Astrocyte of the cerebellum (primary cell): ENCODE data around the gene SRD5A1.

Experiments used
- DNase-seq: peaks from one replicate; pipeline ENCODE4 v3.0.0-alpha.2; 2011; ENCODE audit warnings: low read depth
- H3K4me3 ChIP-seq: 2 replicates; pipeline ENCODE4 v1.5.1; 2011; ENCODE audit warnings: mild to moderate bottlenecking, low read depth, low read length, moderate library complexity
- CTCF ChIP-seq: IDR thresholded peaks from 2 replicates; pipeline ENCODE4 v1.5.1; 2012; ENCODE audit warnings: low read length, low read depth, moderate library complexity, mild to moderate bottlenecking; ENCODE audit errors: missing control alignments
- in situ Hi-C: cut with HindIII; loops from 2 replicates; pipeline ENCODE4 v1.10.0; 2017; ENCODE audit warnings: low sequenced_read_pairs

Gene SRD5A1

DNA sequence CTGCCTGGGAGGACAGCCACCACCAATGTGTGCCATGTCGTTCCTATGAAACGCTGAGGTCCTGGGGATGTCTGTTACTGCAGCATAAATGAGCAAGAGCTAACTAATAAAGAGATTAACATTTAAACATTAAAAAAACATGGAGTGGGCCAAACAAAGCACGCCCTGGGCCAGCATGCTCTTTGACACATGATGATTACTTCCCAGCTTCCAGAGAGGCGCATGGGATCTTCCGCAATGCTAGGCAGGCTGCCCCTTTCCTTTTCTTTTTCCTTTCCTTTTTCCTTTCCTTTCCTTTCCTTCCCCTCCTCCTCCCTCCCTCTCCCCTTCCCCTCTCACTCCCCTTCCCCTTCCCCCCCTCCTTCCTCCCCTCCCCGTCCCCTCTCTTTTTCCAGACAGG is 69.4 kb downstream of the SRD5A1 start:
- DNase-seq = no peak
- TF ChIP-seq CTCF = no peak
- in situ Hi-C loops = no loop called here
- no peak overlapping the region for H3K4me3 ChIP-seq

DNA sequence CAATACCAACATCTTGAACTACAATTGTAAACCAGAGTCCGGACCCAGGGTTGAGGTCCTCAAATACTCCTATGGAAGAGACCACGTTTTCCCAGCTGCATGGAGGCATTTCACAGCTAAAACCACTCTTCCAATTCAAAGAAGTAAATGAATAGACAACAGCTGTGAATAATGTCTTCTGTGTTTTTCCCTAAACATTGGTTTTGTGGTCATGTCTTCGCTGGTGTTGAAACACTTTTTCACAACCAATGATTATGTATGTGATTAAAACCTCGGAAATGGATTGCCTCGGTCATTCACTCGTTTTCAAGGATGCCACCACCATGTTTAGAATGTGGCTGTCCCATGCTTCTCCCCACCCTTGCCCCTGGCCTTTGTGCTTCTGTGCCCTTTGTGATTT is 70.6 kb downstream of the SRD5A1 start:
- no peak overlapping the region for H3K4me3 ChIP-seq
- peak; percentile 22 for DNase-seq

GRCh38 chr5:6704361-6704851 is 71.2 kb downstream of the SRD5A1 start:
- peak; percentile 78 for DNase-seq
- TF ChIP-seq CTCF = no peak
- no peak overlapping the region for H3K4me3 ChIP-seq
- in situ Hi-C loops = no loop called here

More for the DNA sequence above, 70.6 kb downstream of the SRD5A1 start:
- in situ Hi-C loops = no loop called here
- no peak for TF ChIP-seq CTCF

DNA sequence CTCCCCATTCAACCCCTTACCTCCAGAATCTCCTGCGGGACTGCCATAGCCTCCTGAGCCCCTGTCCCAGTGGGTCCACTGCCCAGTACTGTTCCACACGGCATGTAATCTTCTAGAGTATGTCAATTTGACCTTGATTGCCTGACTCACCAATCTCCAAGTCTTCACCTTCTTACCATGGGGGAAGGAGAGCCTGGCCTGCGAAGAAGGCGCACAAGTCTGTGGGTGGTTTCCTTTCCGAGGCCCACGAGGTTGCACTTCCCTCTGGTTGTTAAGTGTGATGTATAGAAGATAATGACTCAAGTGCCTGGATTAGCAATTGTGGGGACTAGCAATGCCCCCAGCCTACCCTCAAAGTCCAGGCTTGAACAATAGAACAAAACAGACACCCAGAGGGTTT is 71.8 kb downstream of the SRD5A1 start:
- no peak for DNase-seq
- in situ Hi-C loops = no loop called here
- no peak for TF ChIP-seq CTCF
- H3K4me3 ChIP-seq = no peak overlapping the region

GRCh38 chr5:6705959-6706358 is 72.7 kb downstream of the SRD5A1 start:
- no peak for DNase-seq
- in situ Hi-C loops = no loop called here
- no peak overlapping the region for H3K4me3 ChIP-seq
- TF ChIP-seq CTCF = no peak

GRCh38 chr5:6707852-6708251 is 74.6 kb downstream of the SRD5A1 start:
- in situ Hi-C loops = no loop called here
- TF ChIP-seq CTCF = no peak
- no peak overlapping the region for H3K4me3 ChIP-seq
- no peak for DNase-seq

DNA sequence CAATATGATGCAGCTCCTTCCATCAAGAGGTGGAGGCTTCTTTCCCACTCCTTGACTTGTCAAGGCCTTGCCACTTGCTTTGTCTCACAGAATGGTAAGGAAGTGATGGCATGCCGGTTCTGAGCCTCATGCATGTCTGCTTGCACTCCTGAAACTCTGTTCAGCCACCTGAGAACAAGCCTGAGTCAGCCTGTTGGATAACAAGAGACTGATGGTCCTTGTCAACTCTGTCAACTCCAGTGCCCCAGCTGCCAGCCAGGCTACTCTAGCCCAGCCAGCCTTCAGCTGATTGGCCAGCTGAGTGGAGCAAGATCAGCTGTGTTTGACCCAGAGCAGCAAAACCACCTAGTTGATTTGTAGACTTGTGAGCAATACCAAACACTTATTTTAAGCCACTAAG is 75.6 kb downstream of the SRD5A1 start:
- H3K4me3 ChIP-seq = no peak overlapping the region
- in situ Hi-C loops = no loop called here
- no peak for DNase-seq
- no peak for TF ChIP-seq CTCF
